ENCODE data around the gene ELFN2. TPM values are rescaled to one million over a fixed set of nuclear protein-coding genes. Genes with fewer than 3 reads are reported as not detected.
"Not testable (repeated sequence)": the region's sequence is repeated elsewhere in the genome, so short reads cannot be mapped to it uniquely, and the experiment has no call there.

ELFN2 gene
- total and polyA plus RNA-seq, 4 donors = 0.07 to 0.19 (median 0.08) TPM; not detected in 1

DNA sequence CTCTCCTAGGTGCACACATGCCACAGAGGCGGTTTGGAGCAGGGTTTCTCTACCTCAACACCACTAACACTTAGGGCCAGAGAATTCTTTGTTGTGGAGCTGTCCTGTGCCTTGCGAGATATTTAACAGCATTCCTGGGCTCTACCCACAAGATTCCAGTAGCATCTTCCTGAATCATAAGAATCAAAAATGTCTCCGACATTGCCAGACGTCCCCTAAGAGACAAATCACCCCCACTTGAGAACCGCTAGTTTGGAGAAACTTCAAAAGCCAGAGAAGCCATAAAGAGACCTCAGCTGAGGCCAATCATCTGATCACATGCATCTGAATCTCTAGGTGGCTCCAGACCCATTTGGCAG, 42.8 kb upstream of the ELFN2 start:
- no peak overlapping the region for H3K9ac ChIP-seq (ENCODE audit: low read depth in 1 of 2, low read length in 2 of 2)
- no peak overlapping the region for H3K4me3 ChIP-seq (ENCODE audit: low read depth in 1 of 3, low read length in 3 of 3)
- H3K4me1 ChIP-seq (ENCODE audit: control insufficient read depth in 4 of 4, insufficient read depth in 4 of 4, low read length in 3 of 4) = no peaks in the 10 kb centered on the region
- WGBS = 90% methylated on average over 5 of the region's 5 CpGs
- no peak overlapping the region for H3K27ac ChIP-seq (ENCODE audit: low read depth in 1 of 2, low read length in 2 of 2)
- H3K27me3 ChIP-seq (ENCODE audit: control insufficient read depth in 4 of 4, insufficient read depth in 4 of 4, low read length in 3 of 4) = no peaks in the 10 kb centered on the region
- no peak for DNase-seq (ENCODE audit: low spot score)
- no peak for TF ChIP-seq TAF1 (conservative IDR thresholded peaks at IDR 0.05)
- H3K9me3 ChIP-seq (ENCODE audit: control insufficient read depth in 4 of 4, low read length in 3 of 4) = no peaks in the 10 kb centered on the region
- peaks cover 0 to 3% (median 0%) of the 10 kb centered on the region in 4 donors for H3K36me3 ChIP-seq (ENCODE audit: control insufficient read depth in 4 of 4, insufficient read depth in 3 of 4, low read depth in 1 of 4, low read length in 3 of 4)

DNA sequence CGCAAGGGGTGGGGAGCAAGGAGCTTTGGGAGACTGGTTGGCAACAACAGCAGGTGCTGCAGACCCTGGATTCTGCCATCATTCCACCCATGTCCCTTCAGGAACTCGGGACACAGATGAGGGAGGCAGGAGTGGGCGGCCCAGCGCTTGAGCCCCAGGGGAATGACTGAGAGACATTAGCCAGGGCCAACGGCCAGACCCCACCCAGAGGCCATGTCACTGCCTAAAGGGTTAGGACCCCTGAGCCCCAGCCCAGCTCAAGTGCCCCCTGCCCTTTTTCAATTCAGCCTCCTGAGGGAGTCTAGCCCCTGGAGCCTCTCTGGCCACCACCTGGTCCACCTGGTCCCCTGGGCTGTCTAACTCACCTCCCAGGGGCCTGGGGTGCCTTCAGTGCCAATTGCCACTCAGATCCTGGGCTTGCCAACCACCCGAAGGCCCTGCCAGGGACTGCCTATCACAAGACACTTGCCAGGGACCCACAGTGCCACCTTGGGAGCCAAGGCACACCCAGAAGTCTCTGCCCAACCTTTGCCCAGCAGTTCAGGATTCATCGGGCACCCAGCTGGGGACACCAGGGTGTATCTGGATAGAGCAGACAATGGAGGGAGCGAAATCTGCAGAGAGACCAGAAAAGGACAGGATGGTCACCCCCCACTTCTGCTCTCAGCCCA, 42.3 kb upstream of the ELFN2 start:
- no peak for DNase-seq (ENCODE audit: low spot score)
- Histone ChIP-seq H3K27me3 (ENCODE audit: control insufficient read depth in 4 of 4, insufficient read depth in 4 of 4, low read length in 3 of 4) (no peaks in the 10 kb centered on the region), H3K4me3 (ENCODE audit: low read depth in 1 of 3, low read length in 3 of 3) (no peak overlapping the region), H3K9me3 (ENCODE audit: control insufficient read depth in 4 of 4, low read length in 3 of 4) (no peaks in the 10 kb centered on the region), H3K36me3 (ENCODE audit: control insufficient read depth in 4 of 4, insufficient read depth in 3 of 4, low read depth in 1 of 4, low read length in 3 of 4) (peaks cover 0 to 3% (median 0%) of the 10 kb centered on the region in 4 donors), H3K4me1 (ENCODE audit: control insufficient read depth in 4 of 4, insufficient read depth in 4 of 4, low read length in 3 of 4) (no peaks in the 10 kb centered on the region), H3K27ac (ENCODE audit: low read depth in 1 of 2, low read length in 2 of 2) (no peak overlapping the region), H3K9ac (ENCODE audit: low read depth in 1 of 2, low read length in 2 of 2) (no peak overlapping the region)
- 77% methylated on average over 8 of the region's 8 CpGs for WGBS
- TF ChIP-seq FOXA1 (IDR thresholded peaks at IDR 0.05) = no peak
- TF ChIP-seq JUND (IDR thresholded peaks at IDR 0.05) = no peak
- TF ChIP-seq CTCF (IDR thresholded peaks at IDR 0.05; ENCODE audit: low read depth, low read length, missing input control) = no peak
- TF ChIP-seq, protein P1, sequence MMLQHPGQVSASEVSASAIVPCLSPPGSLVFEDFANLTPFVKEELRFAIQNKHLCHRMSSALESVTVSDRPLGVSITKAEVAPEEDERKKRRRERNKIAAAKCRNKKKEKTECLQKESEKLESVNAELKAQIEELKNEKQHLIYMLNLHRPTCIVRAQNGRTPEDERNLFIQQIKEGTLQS (IDR thresholded peaks at IDR 0.05) = no peak
- TF ChIP-seq SP1 (IDR thresholded peaks at IDR 0.05) = no peak
- no peak for TF ChIP-seq MAX (IDR thresholded peaks at IDR 0.05)
- TF ChIP-seq FOXA2 (IDR thresholded peaks at IDR 0.05) = no peak
- TF ChIP-seq RXRA (IDR thresholded peaks at IDR 0.05) = no peak
- TF ChIP-seq HNF4A (conservative IDR thresholded peaks at IDR 0.05) = no peak
- no peak for TF ChIP-seq EGR1 (IDR thresholded peaks at IDR 0.05; ENCODE audit: low read depth in 2 of 2)
- no peak for TF ChIP-seq YY1 (IDR thresholded peaks at IDR 0.05)
- TF ChIP-seq HNF4G (IDR thresholded peaks at IDR 0.05) = no peak
- TF ChIP-seq TAF1 (conservative IDR thresholded peaks at IDR 0.05) = no peak
- TF ChIP-seq GABPA (IDR thresholded peaks at IDR 0.05 in 1 of 2, conservative IDR thresholded peaks at IDR 0.05 in 1 of 2) = no peak
- TF ChIP-seq RAD21 (IDR thresholded peaks at IDR 0.05) = no peak
- TF ChIP-seq, protein P2, sequence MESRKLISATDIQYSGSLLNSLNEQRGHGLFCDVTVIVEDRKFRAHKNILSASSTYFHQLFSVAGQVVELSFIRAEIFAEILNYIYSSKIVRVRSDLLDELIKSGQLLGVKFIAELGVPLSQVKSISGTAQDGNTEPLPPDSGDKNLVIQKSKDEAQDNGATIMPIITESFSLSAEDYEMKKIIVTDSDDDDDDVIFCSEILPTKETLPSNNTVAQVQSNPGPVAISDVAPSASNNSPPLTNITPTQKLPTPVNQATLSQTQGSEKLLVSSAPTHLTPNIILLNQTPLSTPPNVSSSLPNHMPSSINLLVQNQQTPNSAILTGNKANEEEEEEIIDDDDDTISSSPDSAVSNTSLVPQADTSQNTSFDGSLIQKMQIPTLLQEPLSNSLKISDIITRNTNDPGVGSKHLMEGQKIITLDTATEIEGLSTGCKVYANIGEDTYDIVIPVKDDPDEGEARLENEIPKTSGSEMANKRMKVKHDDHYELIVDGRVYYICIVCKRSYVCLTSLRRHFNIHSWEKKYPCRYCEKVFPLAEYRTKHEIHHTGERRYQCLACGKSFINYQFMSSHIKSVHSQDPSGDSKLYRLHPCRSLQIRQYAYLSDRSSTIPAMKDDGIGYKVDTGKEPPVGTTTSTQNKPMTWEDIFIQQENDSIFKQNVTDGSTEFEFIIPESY (IDR thresholded peaks at IDR 0.05) = no peak
- no peak for TF ChIP-seq NR2F2 (IDR thresholded peaks at IDR 0.05)
- TF ChIP-seq, protein P3, sequence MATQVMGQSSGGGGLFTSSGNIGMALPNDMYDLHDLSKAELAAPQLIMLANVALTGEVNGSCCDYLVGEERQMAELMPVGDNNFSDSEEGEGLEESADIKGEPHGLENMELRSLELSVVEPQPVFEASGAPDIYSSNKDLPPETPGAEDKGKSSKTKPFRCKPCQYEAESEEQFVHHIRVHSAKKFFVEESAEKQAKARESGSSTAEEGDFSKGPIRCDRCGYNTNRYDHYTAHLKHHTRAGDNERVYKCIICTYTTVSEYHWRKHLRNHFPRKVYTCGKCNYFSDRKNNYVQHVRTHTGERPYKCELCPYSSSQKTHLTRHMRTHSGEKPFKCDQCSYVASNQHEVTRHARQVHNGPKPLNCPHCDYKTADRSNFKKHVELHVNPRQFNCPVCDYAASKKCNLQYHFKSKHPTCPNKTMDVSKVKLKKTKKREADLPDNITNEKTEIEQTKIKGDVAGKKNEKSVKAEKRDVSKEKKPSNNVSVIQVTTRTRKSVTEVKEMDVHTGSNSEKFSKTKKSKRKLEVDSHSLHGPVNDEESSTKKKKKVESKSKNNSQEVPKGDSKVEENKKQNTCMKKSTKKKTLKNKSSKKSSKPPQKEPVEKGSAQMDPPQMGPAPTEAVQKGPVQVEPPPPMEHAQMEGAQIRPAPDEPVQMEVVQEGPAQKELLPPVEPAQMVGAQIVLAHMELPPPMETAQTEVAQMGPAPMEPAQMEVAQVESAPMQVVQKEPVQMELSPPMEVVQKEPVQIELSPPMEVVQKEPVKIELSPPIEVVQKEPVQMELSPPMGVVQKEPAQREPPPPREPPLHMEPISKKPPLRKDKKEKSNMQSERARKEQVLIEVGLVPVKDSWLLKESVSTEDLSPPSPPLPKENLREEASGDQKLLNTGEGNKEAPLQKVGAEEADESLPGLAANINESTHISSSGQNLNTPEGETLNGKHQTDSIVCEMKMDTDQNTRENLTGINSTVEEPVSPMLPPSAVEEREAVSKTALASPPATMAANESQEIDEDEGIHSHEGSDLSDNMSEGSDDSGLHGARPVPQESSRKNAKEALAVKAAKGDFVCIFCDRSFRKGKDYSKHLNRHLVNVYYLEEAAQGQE (IDR thresholded peaks at IDR 0.05) = no peak

DNA sequence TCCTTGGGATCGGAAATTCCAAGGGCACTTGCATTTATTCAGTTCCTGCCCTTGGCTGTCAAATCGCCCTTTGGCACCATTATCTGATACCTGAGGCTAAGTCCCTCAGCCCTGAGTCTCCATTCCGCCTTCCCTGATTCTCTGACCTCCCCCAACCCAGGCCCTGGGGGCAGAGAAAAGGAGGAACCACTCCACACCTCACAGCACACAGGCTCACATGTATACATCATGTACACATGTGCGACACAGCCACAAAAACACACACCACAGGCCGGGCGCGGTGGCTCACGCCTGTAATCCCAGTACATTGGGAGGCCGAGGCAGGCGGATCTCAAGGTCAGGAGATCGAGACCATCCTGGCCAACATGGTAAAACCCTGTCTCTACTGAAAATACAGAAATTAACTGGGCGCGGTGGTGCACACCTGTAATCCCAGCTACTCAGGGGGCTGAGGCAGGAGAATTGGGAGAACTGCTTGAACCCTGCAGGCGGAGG, 41.0 kb upstream of the ELFN2 start:
- not testable (repeated sequence) for H3K4me3 ChIP-seq (ENCODE audit: low read depth in 1 of 3, low read length in 3 of 3); H3K9me3 ChIP-seq (ENCODE audit: control insufficient read depth in 4 of 4, low read length in 3 of 4); H3K9ac ChIP-seq (ENCODE audit: low read depth in 1 of 2, low read length in 2 of 2); H3K27me3 ChIP-seq (ENCODE audit: control insufficient read depth in 4 of 4, insufficient read depth in 4 of 4, low read length in 3 of 4); H3K27ac ChIP-seq (ENCODE audit: low read depth in 1 of 2, low read length in 2 of 2); DNase-seq (ENCODE audit: low spot score); H3K36me3 ChIP-seq (ENCODE audit: control insufficient read depth in 4 of 4, insufficient read depth in 3 of 4, low read depth in 1 of 4, low read length in 3 of 4); H3K4me1 ChIP-seq (ENCODE audit: control insufficient read depth in 4 of 4, insufficient read depth in 4 of 4, low read length in 3 of 4)
- WGBS = 93% methylated on average over 14 of the region's 14 CpGs

Measured in liver (tissue), 9 donors.